ENCODE data around the gene OR10H3. TPM values are rescaled to one million over a fixed set of nuclear protein-coding genes. Genes with fewer than 3 reads are reported as not detected.

OR10H3 gene
- total and polyA plus RNA-seq, 2 experiments from 2014 or later, result not detected

DNA sequence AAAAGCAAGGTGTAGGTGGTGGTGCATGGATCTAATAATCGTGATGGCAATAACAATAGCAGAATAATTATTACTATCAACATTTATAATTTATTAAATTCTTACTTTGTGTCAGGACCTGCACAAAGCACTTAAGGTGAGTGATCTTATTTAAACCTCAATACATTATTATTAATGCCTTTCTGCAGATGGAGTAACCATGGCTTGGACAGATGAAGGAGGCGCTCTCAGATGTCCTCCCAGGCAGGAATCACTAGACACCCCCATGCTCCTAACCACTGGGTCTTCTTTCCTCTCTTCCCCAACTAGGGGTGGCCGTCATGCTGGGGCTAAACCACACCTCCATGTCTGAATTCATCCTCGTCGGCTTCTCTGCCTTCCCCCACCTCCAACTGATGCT, 10.1 kb upstream of the OR10H3 start, which contains the start of gene OR10H2:
Gene OR10H2 (plus strand): TSS at position 301 of the 400 bp plus-strand sequence. CDS start 20 bp downstream, at position 321.
- no peaks in the 10 kb centered on the region for H3K79me2 ChIP-seq (ENCODE audit: insufficient read depth)
- 25 to 40% methylated on average over 5 of the region's 5 CpGs for WGBS, 2 experiments (ENCODE audit: low coverage in 1 of 2, low lambda C conversion rate in 2 of 2, missing lambda C conversion rate in 2 of 2)
- H3K9ac ChIP-seq, result no peak within 1 kb of the TSS
- H3K36me3 ChIP-seq (ENCODE audit: low read depth), result no peaks in the 10 kb centered on the region
- no peaks in the 10 kb centered on the region for H3K27me3 ChIP-seq (replicated peaks; ENCODE audit: insufficient read depth)
- no peak within 1 kb of the TSS for H3K27ac ChIP-seq
- H3K9me3 ChIP-seq (ENCODE audit: low read depth), result no peaks in the 10 kb centered on the region
- no peaks in the 10 kb centered on the region for H4K20me1 ChIP-seq (ENCODE audit: insufficient read depth)
- H3K4me2 ChIP-seq (ENCODE audit: unreplicated experiment), result no peak within 1 kb of the TSS
- DNase-seq, result no peak
- in situ Hi-C loops (cut with MboI), result no loop called here
- no peak within 1 kb of the TSS for H2AFZ ChIP-seq
- no peaks in the 10 kb centered on the region for H3K9me2 ChIP-seq (ENCODE audit: insufficient read depth)
- TF ChIP-seq EZH2 (IDR thresholded peaks at IDR 0.05; ENCODE audit: insufficient read depth, poor library complexity, severe bottlenecking) (no peak), EZH2phosphoT487 (IDR thresholded peaks at IDR 0.05; ENCODE audit: insufficient read depth, low read depth) (no peak)
- no peak within 1 kb of the TSS for H3K4me3 ChIP-seq
- no peaks in the 10 kb centered on the region for H3F3A ChIP-seq (ENCODE audit: insufficient read depth)
- H3K4me1 ChIP-seq (ENCODE audit: insufficient read depth), result no peaks in the 10 kb centered on the region

DNA sequence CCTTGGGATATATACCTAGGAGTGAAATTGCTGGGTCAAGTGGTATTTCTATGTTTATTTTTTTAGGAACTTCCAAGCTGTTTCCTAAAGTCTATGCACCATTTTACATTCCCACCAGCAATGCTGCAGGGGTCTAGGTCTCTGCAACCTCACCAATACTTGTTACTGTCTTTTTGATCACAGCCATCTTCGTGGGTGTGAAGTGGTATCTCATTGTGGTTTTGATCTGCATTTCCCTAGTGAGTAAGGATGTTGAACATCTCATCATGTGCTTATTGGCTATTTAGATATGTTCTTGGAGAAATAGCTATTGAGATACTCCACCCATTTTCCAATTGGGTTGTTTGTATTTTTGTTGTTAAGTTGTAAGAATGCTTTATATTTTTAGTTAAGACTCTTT, 7.2 kb upstream of the OR10H3 start:
- Histone ChIP-seq H3K79me2 (ENCODE audit: insufficient read depth) (no peaks in the 10 kb centered on the region), H4K20me1 (ENCODE audit: insufficient read depth) (no peaks in the 10 kb centered on the region), H3F3A (ENCODE audit: insufficient read depth) (no peaks in the 10 kb centered on the region), H3K9ac (no peak overlapping the region), H3K4me2 (ENCODE audit: unreplicated experiment) (no peak overlapping the region), H3K9me3 (ENCODE audit: low read depth) (no peaks in the 10 kb centered on the region), H2AFZ (no peak overlapping the region), H3K4me1 (ENCODE audit: insufficient read depth) (no peaks in the 10 kb centered on the region), H3K27me3 (replicated peaks; ENCODE audit: insufficient read depth) (no peaks in the 10 kb centered on the region), H3K36me3 (ENCODE audit: low read depth) (no peaks in the 10 kb centered on the region), H3K4me3 (no peak overlapping the region), H3K9me2 (ENCODE audit: insufficient read depth) (no peaks in the 10 kb centered on the region), H3K27ac (no peak overlapping the region)
- in situ Hi-C loops (cut with MboI), result no loop called here
- no peak for DNase-seq
- TF ChIP-seq EZH2phosphoT487 (IDR thresholded peaks at IDR 0.05; ENCODE audit: insufficient read depth, low read depth) (no peak), EZH2 (IDR thresholded peaks at IDR 0.05; ENCODE audit: insufficient read depth, poor library complexity, severe bottlenecking) (no peak)
- 3 to 4% methylated on average over 1 of the region's 1 CpG for whole genome bisulfite sequencing, 2 experiments (ENCODE audit: low coverage in 1 of 2, low lambda C conversion rate in 2 of 2, missing lambda C conversion rate in 2 of 2)

DNA sequence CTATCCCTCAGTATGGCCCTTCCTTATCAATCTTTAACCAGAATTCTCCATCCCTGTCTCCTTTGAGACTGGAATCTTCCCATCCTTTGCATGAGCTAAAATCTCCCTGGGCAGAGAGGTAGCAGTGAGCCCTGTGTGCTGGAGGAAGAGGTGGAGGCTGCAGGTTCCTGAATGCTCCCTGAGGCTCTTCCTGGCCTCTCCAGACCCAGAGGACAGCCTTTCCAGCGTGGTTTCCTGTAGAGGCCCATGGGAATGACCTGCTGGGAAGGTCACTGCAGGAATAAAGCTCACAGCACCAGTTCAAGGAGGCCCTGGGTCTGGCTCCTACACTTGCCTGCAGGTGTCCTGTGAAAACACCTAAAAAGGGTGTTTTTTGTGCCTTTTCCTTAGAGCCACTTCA, 5.4 kb upstream of the OR10H3 start:
- H3K79me2 ChIP-seq (ENCODE audit: insufficient read depth), result no peaks in the 10 kb centered on the region
- H2AFZ ChIP-seq, result no peak overlapping the region
- DNase-seq, result no peak
- no peaks in the 10 kb centered on the region for H3K27me3 ChIP-seq (replicated peaks; ENCODE audit: insufficient read depth)
- no peaks in the 10 kb centered on the region for H3F3A ChIP-seq (ENCODE audit: insufficient read depth)
- WGBS, 2 experiments (ENCODE audit: low coverage in 1 of 2, low lambda C conversion rate in 2 of 2, missing lambda C conversion rate in 2 of 2), result 0% methylated on average over 1 of the region's 1 CpG
- H3K9me2 ChIP-seq (ENCODE audit: insufficient read depth), result no peaks in the 10 kb centered on the region
- H3K4me3 ChIP-seq, result no peak overlapping the region
- in situ Hi-C loops (cut with MboI), result no loop called here
- no peaks in the 10 kb centered on the region for H3K36me3 ChIP-seq (ENCODE audit: low read depth)
- no peak overlapping the region for H3K27ac ChIP-seq
- H3K4me1 ChIP-seq (ENCODE audit: insufficient read depth), result no peaks in the 10 kb centered on the region
- H3K9ac ChIP-seq, result no peak overlapping the region
- H3K9me3 ChIP-seq (ENCODE audit: low read depth), result no peaks in the 10 kb centered on the region
- H4K20me1 ChIP-seq (ENCODE audit: insufficient read depth), result no peaks in the 10 kb centered on the region
- TF ChIP-seq EZH2phosphoT487 (IDR thresholded peaks at IDR 0.05; ENCODE audit: insufficient read depth, low read depth) (no peak), EZH2 (IDR thresholded peaks at IDR 0.05; ENCODE audit: insufficient read depth, poor library complexity, severe bottlenecking) (no peak)
- no peak overlapping the region for H3K4me2 ChIP-seq (ENCODE audit: unreplicated experiment)

DNA sequence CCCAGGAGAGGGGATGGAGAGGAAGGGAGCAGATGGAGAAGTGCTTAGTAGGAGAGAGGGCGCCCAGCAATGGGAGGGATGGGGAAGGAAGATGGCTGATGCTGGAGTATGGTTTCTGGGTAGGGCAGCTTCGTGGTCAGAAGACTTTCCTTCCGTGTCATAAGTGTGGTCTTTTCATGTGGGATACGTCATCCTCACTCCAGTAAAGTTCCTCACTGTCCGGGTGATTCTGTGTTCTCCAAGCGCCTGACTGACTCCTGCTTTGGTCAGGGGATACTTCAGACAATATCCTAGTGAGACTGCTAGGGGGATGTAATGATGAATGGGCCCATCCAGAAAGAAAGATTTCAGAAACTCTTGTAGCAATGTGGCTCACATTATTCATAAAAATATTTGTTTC, 3.9 kb upstream of the OR10H3 start:
- 30 to 36% methylated on average over 6 of the region's 6 CpGs for WGBS, 2 experiments (ENCODE audit: low coverage in 1 of 2, low lambda C conversion rate in 2 of 2, missing lambda C conversion rate in 2 of 2)
- Histone ChIP-seq H3F3A (ENCODE audit: insufficient read depth) (no peaks in the 10 kb centered on the region), H3K79me2 (ENCODE audit: insufficient read depth) (no peaks in the 10 kb centered on the region), H3K9ac (no peak overlapping the region), H2AFZ (no peak overlapping the region), H3K9me2 (ENCODE audit: insufficient read depth) (no peaks in the 10 kb centered on the region), H3K4me2 (ENCODE audit: unreplicated experiment) (no peak overlapping the region), H3K4me3 (no peak overlapping the region), H4K20me1 (ENCODE audit: insufficient read depth) (no peaks in the 10 kb centered on the region), H3K9me3 (ENCODE audit: low read depth) (no peaks in the 10 kb centered on the region), H3K27ac (no peak overlapping the region), H3K36me3 (ENCODE audit: low read depth) (no peaks in the 10 kb centered on the region), H3K4me1 (ENCODE audit: insufficient read depth) (no peaks in the 10 kb centered on the region), H3K27me3 (replicated peaks; ENCODE audit: insufficient read depth) (no peaks in the 10 kb centered on the region)
- no peak for TF ChIP-seq EZH2 (IDR thresholded peaks at IDR 0.05; ENCODE audit: insufficient read depth, poor library complexity, severe bottlenecking)
- TF ChIP-seq EZH2phosphoT487 (IDR thresholded peaks at IDR 0.05; ENCODE audit: insufficient read depth, low read depth), result no peak
- no peak for DNase-seq
- in situ Hi-C loops (cut with MboI), result no loop called here

DNA sequence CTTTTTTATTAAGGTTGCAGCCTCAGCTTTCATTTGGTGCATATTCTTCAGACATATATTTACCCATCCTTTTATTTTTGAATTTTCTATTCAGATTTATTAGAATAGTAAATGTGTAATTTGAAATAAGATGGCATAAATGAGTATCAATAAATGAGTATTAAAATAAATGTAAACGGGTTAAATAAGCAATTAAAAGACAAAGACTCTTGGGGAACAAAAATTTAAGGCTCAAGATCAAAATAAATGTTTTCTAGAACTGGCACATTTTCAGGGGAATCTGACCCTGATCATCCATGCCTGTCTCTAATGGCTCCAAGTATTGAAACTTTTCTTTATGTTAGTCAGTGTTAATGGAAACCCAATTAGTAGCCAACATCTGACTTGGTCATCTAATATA, 3.0 kb downstream of the OR10H3 start:
- H2AFZ ChIP-seq, result no peak overlapping the region
- in situ Hi-C loops (cut with MboI), result no loop called here
- H3K9me3 ChIP-seq (ENCODE audit: low read depth), result no peaks in the 10 kb centered on the region
- H3K9ac ChIP-seq, result no peak overlapping the region
- H3K27ac ChIP-seq, result no peak overlapping the region
- no peak overlapping the region for H3K4me3 ChIP-seq
- WGBS, 2 experiments (ENCODE audit: low coverage in 1 of 2, low lambda C conversion rate in 2 of 2, missing lambda C conversion rate in 2 of 2), result 12 to 22% methylated on average over 1 of the region's 1 CpG
- H4K20me1 ChIP-seq (ENCODE audit: insufficient read depth), result no peaks in the 10 kb centered on the region
- no peaks in the 10 kb centered on the region for H3K4me1 ChIP-seq (ENCODE audit: insufficient read depth)
- TF ChIP-seq EZH2phosphoT487 (IDR thresholded peaks at IDR 0.05; ENCODE audit: insufficient read depth, low read depth), result no peak
- no peak for TF ChIP-seq EZH2 (IDR thresholded peaks at IDR 0.05; ENCODE audit: insufficient read depth, poor library complexity, severe bottlenecking)
- H3K9me2 ChIP-seq (ENCODE audit: insufficient read depth), result no peaks in the 10 kb centered on the region
- H3K36me3 ChIP-seq (ENCODE audit: low read depth), result no peaks in the 10 kb centered on the region
- no peaks in the 10 kb centered on the region for H3F3A ChIP-seq (ENCODE audit: insufficient read depth)
- H3K27me3 ChIP-seq (replicated peaks; ENCODE audit: insufficient read depth), result no peaks in the 10 kb centered on the region
- no peaks in the 10 kb centered on the region for H3K79me2 ChIP-seq (ENCODE audit: insufficient read depth)
- no peak for DNase-seq
- no peak overlapping the region for H3K4me2 ChIP-seq (ENCODE audit: unreplicated experiment)
